Stimulated activated CD4-positive, alpha-beta T cell treated with anti-CD3 and anti-CD28 coated beads, Interleukin-15, amount 100 ng/mL, for 48 hours (primary cell): Measurements from ENCODE around the gene BOD1L1.
A peak's percentile ranks its signal among the peaks of the same experiment; 100 is the strongest.

ENCODE experiments used
- DNase-seq, 2 donors: peaks; one replicate each; pipeline ENCODE4 v3.0.0-alpha.2; 2020; ENCODE audit warnings: low read depth in 2 of 2

The BOD1L1 gene

GRCh38 chr4:13627606-13628311, at the start of gene BOD1L1:
Gene BOD1L1, minus strand, starts transcription at chr4:13627725. Its CDS starts 138 bp downstream, at chr4:13627587.
- DNase-seq = peak; percentile 64 to 70

GRCh38 chr4:13674971-13675370, 47.4 kb upstream of the BOD1L1 start:
- DNase-seq = no peak

- DNase-seq = no peak
These were observed 45.6 kb upstream of the BOD1L1 start for GRCh38 chr4:13673167-13673566.

- DNase-seq = no peak
These were observed 43.1 kb upstream of the BOD1L1 start for GRCh38 chr4:13670456-13671160.

- no peak for DNase-seq
These were observed 38.5 kb upstream of the BOD1L1 start for GRCh38 chr4:13665701-13666660.

- no peak for DNase-seq
These were observed 32.0 kb upstream of the BOD1L1 start for GRCh38 chr4:13659341-13660070.

- DNase-seq = peak; percentile 50 to 61
These were observed 29.3 kb upstream of the BOD1L1 start for GRCh38 chr4:13656569-13657405.

GRCh38 chr4:13654162-13654797, 26.8 kb upstream of the BOD1L1 start:
- peak; percentile 56 to 75 for DNase-seq

- no peak for DNase-seq
These were observed 26.2 kb upstream of the BOD1L1 start for GRCh38 chr4:13653766-13654161.

GRCh38 chr4:13647031-13647430, 19.5 kb upstream of the BOD1L1 start:
- no peak for DNase-seq

- no peak for DNase-seq
These were observed 17.6 kb upstream of the BOD1L1 start for GRCh38 chr4:13645075-13645474.

GRCh38 chr4:13642170-13642950, 14.8 kb upstream of the BOD1L1 start:
- no peak for DNase-seq

GRCh38 chr4:13641084-13641483, 13.6 kb upstream of the BOD1L1 start:
- DNase-seq = no peak

- no peak for DNase-seq
These were observed 12.8 kb upstream of the BOD1L1 start for GRCh38 chr4:13640149-13640940.

- no peak for DNase-seq
These were observed 7.8 kb upstream of the BOD1L1 start for GRCh38 chr4:13635286-13635799.

GRCh38 chr4:13633671-13634070, 6.1 kb upstream of the BOD1L1 start:
- DNase-seq = no peak

- DNase-seq = peak; percentile 7 to 13
These were observed 333 bp downstream of the BOD1L1 start for GRCh38 chr4:13627178-13627605.
